Measurements from ENCODE around the gene C17orf75.
"Not testable (repeated sequence)": the region's sequence is repeated elsewhere in the genome, so short reads cannot be mapped to it uniquely, and the experiment has no call there.

GRCh38 chr17:32388128-32388527 lies 46.2 kb upstream of the C17orf75 start:
- not testable (repeated sequence) for TF ChIP-seq CTCF (IDR thresholded peaks at IDR 0.05; ENCODE audit: poor library complexity); EZH2 (IDR thresholded peaks at IDR 0.05; ENCODE audit: borderline replicate concordance)
